Adrenal gland (tissue), 5 donors: ENCODE data around the gene ARID5A.

Source experiments
- CTCF ChIP-seq, 6 experiments: fragments of 450-650 bp in 4 of 6; fragments of 200-600 bp in 2 of 6; sonication (generic) in 1 of 6; IDR thresholded peaks; 1 replicate in 5 of 6; 2 replicates in 1 of 6; pipeline versions ENCODE4 v1.5.1 to v1.8.0; 2016 to 2021; ENCODE audit warnings: antibody characterized with exemption in 6 of 6, mild to moderate bottlenecking in 2 of 6, moderate library complexity in 1 of 6
- POLR2A ChIP-seq, 2 donors: fragments of 450-650 bp; IDR thresholded peaks; one replicate each; pipeline ENCODE4 v1.6.1; 2017; ENCODE audit warnings: antibody characterized with exemption in 2 of 2, mild to moderate bottlenecking in 2 of 2, moderate library complexity in 1 of 2
- donor health status: DM: no; HTN: no; CAD: no.

GRCh38 chr2:96550787-96551604, 14.4 kb downstream of the ARID5A start:
- TF ChIP-seq CTCF (IDR thresholded peaks at IDR 0.05) (no peak), POLR2A (IDR thresholded peaks at IDR 0.05) (no peak)
